SKM-1 (cell line): ENCODE measurements around the gene NABP1.

ENCODE experiments used
- DNase-seq: peaks from one replicate; lab custom pipeline; 2025; ENCODE audit not compliant: unreplicated experiment; lab: John Stamatoyannopoulos, UW

The NABP1 gene

GRCh38 chr2:191646163-191646902 is 31.6 kb upstream of the NABP1 start:
- no peak for DNase-seq

GRCh38 chr2:191649519-191649918 is 28.4 kb upstream of the NABP1 start:
- DNase-seq: no peak

- DNase-seq: no peak
These were observed 26.8 kb upstream of the NABP1 start for GRCh38 chr2:191650896-191651773.

GRCh38 chr2:191653667-191654391 is 24.1 kb upstream of the NABP1 start:
- no peak for DNase-seq

GRCh38 chr2:191656391-191656790 is 21.5 kb upstream of the NABP1 start:
- no peak for DNase-seq

- DNase-seq: no peak
These were observed 21.1 kb upstream of the NABP1 start for GRCh38 chr2:191656792-191657191.

- no peak for DNase-seq
These were observed 20.0 kb upstream of the NABP1 start for GRCh38 chr2:191657977-191658376.

- no peak for DNase-seq
These were observed 18.7 kb upstream of the NABP1 start for GRCh38 chr2:191659198-191659597.

GRCh38 chr2:191660575-191660974 is 17.4 kb upstream of the NABP1 start:
- DNase-seq: no peak

GRCh38 chr2:191661097-191661924 is 16.6 kb upstream of the NABP1 start:
- DNase-seq: no peak

GRCh38 chr2:191664823-191665677 is 12.9 kb upstream of the NABP1 start:
- DNase-seq: peak; percentile 26

- DNase-seq: no peak
These were observed 11.7 kb upstream of the NABP1 start for GRCh38 chr2:191666226-191666625.

- peak; percentile 32 for DNase-seq
These were observed 11.2 kb upstream of the NABP1 start for GRCh38 chr2:191666732-191667131.

GRCh38 chr2:191670076-191670475 is 7.9 kb upstream of the NABP1 start:
- no peak for DNase-seq

GRCh38 chr2:191670787-191671186 is 7.1 kb upstream of the NABP1 start:
- DNase-seq: no peak

GRCh38 chr2:191675807-191676721 is 1.9 kb upstream of the NABP1 start:
- DNase-seq: peak; percentile 96

- DNase-seq: peak; percentile 25
These were observed 918 bp upstream of the NABP1 start for GRCh38 chr2:191676790-191677645.
